ENCODE measurements around the gene DHX8.
"Not testable (repeated sequence)": the region's sequence is repeated elsewhere in the genome, so short reads cannot be mapped to it uniquely, and the experiment has no call there.

The DHX8 gene

DNA sequence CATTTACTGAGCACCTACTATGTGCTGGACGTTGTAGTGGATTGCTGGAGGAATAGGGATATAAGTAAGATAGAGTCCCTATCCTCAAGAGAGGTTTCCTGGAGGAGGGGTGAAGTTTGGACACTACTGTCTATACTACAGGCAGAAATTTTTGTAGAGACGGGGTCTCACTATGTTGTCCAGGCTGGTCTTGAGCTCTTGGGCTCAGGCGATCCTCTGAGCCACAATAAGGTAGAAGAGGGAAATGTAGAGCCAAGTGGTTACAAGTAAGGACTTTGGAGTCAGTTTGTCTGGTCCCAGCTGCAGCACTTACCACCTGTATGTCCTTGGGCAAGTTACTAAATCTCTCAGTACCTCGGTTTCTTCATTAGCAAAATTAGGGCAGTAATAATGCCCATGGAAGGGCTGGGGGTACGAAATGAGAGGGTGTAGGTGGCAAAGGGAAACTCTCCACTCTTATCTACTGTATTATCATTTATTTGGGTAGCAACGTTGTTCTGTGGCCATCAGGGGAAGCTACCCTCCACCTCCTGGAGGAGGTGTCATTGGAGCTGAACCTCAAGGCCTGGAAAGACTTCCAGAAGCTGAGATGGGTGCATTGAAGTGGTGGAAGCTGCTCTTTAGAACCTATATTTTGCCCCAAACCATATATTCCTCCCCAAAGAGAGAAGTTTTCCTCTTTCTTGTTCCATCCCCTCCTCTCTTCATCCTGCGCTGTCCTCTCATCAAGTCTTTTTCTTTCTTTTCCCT is 34.9 kb upstream of the DHX8 start:
- no peak for DNase-seq
- in situ Hi-C loops (cut with HindIII; ENCODE audit: low pct_ligation_motif_present, low sequenced_read_pairs), result no loop called here
- no peaks in the 10 kb centered on the region for H3K36me3 ChIP-seq (replicated peaks)
- no peak for TF ChIP-seq CTCF (IDR thresholded peaks at IDR 0.05; ENCODE audit: low read depth, low read length, missing control alignments)
- no peak overlapping the region for H3K27ac ChIP-seq
- H3K4me3 ChIP-seq (ENCODE audit: low read depth, low read length), result no peak overlapping the region
- H3K27me3 ChIP-seq (replicated peaks), result no peaks in the 10 kb centered on the region

- Histone ChIP-seq H3K4me3 (ENCODE audit: low read depth, low read length) (no peak overlapping the region), H3K27ac (no peak overlapping the region), H3K36me3 (replicated peaks) (no peaks in the 10 kb centered on the region), H3K27me3 (replicated peaks) (no peaks in the 10 kb centered on the region)
- no peak for TF ChIP-seq CTCF (IDR thresholded peaks at IDR 0.05; ENCODE audit: low read depth, low read length, missing control alignments)
- in situ Hi-C loops (cut with HindIII; ENCODE audit: low pct_ligation_motif_present, low sequenced_read_pairs), result no loop called here
- DNase-seq, result no peak
These were observed 34.1 kb upstream of the DHX8 start for GRCh38 chr17:43449470-43450248.

DNA sequence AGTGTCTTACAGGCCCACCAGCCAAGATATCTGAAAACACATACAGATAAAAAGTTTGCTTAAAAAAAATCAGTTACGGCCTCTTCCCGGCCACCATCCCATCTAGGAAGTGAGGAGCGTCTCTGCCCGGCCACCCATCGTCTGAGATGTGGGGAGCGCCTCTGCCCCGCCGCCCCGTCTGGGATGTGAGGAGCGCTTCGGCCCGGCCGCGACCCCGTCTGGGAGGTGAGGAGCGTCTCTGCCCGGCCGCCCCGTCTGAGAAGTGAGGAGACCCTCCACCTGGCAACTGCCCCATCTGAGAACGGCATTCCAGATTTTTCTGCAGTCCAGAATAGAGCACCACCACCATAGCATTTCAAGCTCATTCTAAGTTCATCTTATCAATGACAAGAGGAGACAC is 33.0 kb upstream of the DHX8 start:
- H3K36me3 ChIP-seq (replicated peaks); H3K27ac ChIP-seq; H3K4me3 ChIP-seq (ENCODE audit: low read depth, low read length); H3K27me3 ChIP-seq (replicated peaks); in situ Hi-C loops (cut with HindIII; ENCODE audit: low pct_ligation_motif_present, low sequenced_read_pairs); DNase-seq: not testable (repeated sequence)

- DNase-seq; H3K4me3 ChIP-seq (ENCODE audit: low read depth, low read length); H3K36me3 ChIP-seq (replicated peaks); H3K27me3 ChIP-seq (replicated peaks); H3K27ac ChIP-seq; in situ Hi-C loops (cut with HindIII; ENCODE audit: low pct_ligation_motif_present, low sequenced_read_pairs): not testable (repeated sequence)
These were observed 32.0 kb upstream of the DHX8 start for GRCh38 chr17:43451741-43452140.

DNA sequence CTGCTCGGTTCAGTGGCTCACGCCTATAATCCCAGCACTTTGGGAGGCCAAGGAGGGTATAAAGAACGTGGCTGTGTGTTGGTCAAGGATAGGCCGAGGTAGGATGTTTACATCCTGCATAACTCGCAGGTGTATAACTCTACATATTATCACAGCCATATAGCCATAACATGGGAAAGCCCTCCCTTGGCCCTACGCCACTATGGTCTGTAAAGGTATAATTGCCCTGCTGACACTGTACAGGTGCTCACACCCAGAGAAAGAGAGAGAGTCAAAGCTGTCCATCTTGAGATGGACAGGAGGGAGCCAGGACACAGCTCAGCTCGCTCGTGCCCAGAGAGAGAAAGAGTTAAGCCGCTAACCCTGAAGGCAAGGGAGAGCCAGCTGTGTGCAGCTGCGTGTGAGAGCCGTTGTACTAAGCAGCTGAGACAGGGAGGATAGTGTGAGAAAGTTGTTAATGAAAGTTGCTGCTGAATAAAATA is 30.4 kb upstream of the DHX8 start:
- Histone ChIP-seq H3K27ac (no peak overlapping the region), H3K4me3 (ENCODE audit: low read depth, low read length) (no peak overlapping the region), H3K27me3 (replicated peaks) (no peaks in the 10 kb centered on the region), H3K36me3 (replicated peaks) (no peaks in the 10 kb centered on the region)
- in situ Hi-C loops (cut with HindIII; ENCODE audit: low pct_ligation_motif_present, low sequenced_read_pairs), result no loop called here
- no peak for DNase-seq
- TF ChIP-seq CTCF (IDR thresholded peaks at IDR 0.05; ENCODE audit: low read depth, low read length, missing control alignments), result no peak

DNA sequence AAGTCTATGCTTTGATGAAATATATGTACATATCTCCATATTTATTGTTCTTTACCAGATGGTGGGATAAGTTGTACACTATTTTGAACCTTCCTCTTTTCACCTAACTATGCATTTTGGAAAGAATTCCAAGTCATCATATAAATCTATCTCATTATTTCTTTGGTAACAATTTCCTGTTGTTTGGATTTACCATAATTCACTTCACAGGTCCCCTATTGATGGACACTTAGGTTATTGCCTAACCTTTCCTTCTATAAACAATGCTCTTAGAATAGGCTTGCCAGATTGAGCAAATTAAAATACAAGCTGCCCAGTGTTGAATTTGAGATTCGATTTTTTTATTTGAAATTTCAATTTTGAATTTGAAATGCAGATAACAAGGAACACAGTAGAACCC is 28.9 kb upstream of the DHX8 start:
- Histone ChIP-seq H3K4me3 (ENCODE audit: low read depth, low read length) (no peak overlapping the region), H3K36me3 (replicated peaks) (no peaks in the 10 kb centered on the region), H3K27ac (no peak overlapping the region), H3K27me3 (replicated peaks) (no peaks in the 10 kb centered on the region)
- no peak for TF ChIP-seq CTCF (IDR thresholded peaks at IDR 0.05; ENCODE audit: low read depth, low read length, missing control alignments)
- DNase-seq, result no peak
- in situ Hi-C loops (cut with HindIII; ENCODE audit: low pct_ligation_motif_present, low sequenced_read_pairs), result no loop called here
